GM21447 (cell line): ENCODE measurements around the gene ITGAE.
A peak's percentile ranks its signal among the peaks of the same experiment; 100 is the strongest.
"Not testable (repeated sequence)": the region's sequence is repeated elsewhere in the genome, so short reads cannot be mapped to it uniquely, and the experiment has no call there.

Source experiments
- ATAC-seq: cut with Tn5 transposase; IDR thresholded peaks from one replicate; pipeline ENCODE4 v1.9.1; 2021; ENCODE audit not compliant: unreplicated experiment

The ITGAE gene, protein sequence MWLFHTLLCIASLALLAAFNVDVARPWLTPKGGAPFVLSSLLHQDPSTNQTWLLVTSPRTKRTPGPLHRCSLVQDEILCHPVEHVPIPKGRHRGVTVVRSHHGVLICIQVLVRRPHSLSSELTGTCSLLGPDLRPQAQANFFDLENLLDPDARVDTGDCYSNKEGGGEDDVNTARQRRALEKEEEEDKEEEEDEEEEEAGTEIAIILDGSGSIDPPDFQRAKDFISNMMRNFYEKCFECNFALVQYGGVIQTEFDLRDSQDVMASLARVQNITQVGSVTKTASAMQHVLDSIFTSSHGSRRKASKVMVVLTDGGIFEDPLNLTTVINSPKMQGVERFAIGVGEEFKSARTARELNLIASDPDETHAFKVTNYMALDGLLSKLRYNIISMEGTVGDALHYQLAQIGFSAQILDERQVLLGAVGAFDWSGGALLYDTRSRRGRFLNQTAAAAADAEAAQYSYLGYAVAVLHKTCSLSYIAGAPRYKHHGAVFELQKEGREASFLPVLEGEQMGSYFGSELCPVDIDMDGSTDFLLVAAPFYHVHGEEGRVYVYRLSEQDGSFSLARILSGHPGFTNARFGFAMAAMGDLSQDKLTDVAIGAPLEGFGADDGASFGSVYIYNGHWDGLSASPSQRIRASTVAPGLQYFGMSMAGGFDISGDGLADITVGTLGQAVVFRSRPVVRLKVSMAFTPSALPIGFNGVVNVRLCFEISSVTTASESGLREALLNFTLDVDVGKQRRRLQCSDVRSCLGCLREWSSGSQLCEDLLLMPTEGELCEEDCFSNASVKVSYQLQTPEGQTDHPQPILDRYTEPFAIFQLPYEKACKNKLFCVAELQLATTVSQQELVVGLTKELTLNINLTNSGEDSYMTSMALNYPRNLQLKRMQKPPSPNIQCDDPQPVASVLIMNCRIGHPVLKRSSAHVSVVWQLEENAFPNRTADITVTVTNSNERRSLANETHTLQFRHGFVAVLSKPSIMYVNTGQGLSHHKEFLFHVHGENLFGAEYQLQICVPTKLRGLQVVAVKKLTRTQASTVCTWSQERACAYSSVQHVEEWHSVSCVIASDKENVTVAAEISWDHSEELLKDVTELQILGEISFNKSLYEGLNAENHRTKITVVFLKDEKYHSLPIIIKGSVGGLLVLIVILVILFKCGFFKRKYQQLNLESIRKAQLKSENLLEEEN

GRCh38 chr17:3800362-3801271 lies at the start of gene ITGAE:
Gene ITGAE, minus strand, starts transcription at chr17:3801188. Its CDS starts 44 bp downstream, at chr17:3801144.
- no peak for ATAC-seq

GRCh38 chr17:3848229-3848835 lies 47.3 kb upstream of the ITGAE start:
- no peak for ATAC-seq

DNA sequence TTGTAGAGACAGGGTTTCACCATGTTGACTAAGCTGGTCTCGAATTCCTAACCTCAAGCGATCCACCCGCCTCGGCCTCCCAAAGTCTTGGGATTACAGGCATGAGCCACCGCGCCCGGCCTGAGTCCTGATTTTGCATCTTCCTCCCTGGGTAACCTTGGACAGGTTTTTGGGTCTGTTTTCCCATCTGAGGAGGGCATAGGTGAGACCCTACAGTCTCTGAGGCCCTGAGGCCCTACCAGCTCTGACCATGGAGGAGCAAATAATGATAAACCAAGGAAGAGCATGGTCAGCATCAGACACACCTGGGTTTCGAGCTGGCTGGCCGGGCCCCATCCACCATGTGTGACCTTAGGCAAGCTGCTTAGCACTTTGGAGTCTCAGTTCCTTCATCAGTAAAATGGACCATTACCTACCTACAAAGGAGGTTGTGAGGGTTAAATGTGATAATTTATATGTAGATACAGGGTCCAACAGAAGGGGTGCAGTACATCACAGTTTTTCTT lies 46.2 kb upstream of the ITGAE start:
- no peak for ATAC-seq

GRCh38 chr17:3846437-3847164 lies 45.6 kb upstream of the ITGAE start:
- no peak for ATAC-seq

DNA sequence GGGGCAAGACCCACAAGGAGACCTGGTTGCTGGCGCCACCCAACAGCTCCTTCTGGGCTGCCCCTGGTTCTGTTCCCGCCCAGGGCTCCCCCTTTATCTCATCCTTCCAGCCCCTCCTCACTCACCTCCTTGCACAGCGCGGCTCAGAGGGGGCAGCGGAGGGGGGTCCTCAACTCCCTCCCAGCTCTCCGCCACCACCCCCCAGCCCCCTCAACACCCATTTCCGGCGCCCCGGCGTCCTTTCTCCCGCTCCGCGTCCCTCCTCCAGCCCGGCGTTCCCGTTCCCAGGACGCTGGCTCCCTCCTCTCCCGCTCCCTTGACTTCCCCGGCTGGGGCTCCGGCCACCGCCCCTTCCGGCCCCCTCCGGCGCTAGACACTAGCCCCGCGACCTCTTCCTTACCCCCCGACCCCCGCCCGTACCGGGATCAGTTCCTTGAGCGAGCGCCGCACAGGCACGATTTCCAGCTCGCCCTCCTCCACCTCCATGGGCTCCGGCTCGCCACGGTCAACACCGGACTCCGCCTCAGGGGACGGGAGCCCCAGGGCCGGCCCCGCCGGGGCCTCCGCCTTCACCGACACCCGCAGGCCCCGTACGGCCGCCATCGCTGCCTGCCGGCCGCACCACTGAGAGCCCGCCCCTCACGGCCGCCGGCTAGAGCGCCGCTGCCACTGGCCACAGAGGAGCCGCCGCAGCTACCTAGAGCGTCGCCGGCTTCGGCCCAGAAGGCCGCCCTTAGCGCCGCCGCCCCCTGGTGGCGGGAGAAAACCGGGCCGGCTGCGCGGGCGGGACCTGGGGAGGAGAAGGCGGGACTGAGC lies 44.8 kb upstream of the ITGAE start, which contains the start of gene NCBP3:
Gene NCBP3, minus strand, starts transcription at position 626 of the 816 bp plus-strand sequence. Its CDS starts 23 bp downstream, at position 603.
- peak; percentile 86 for ATAC-seq

DNA sequence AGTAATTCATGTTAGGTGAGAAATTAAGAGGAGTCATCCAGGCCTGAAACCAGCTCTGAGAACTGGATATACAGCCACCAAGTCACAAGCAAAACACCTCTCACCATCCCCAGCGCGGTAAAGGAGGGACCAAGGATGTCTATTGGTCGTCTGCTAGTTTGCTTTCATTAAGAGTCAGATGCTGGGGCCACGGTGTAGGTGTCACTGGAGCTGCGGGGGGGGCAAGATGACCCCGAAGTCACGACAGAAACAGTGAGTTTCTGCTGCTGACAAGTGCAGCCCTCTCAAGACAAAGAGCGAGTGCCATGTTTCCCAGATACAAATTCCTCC lies 44.3 kb upstream of the ITGAE start:
- peak; percentile 14 for ATAC-seq

- ATAC-seq = not testable (repeated sequence)
These were observed 43.6 kb upstream of the ITGAE start for GRCh38 chr17:3844556-3844955.

- ATAC-seq = no peak
These were observed 43.0 kb upstream of the ITGAE start for GRCh38 chr17:3843935-3844516.

DNA sequence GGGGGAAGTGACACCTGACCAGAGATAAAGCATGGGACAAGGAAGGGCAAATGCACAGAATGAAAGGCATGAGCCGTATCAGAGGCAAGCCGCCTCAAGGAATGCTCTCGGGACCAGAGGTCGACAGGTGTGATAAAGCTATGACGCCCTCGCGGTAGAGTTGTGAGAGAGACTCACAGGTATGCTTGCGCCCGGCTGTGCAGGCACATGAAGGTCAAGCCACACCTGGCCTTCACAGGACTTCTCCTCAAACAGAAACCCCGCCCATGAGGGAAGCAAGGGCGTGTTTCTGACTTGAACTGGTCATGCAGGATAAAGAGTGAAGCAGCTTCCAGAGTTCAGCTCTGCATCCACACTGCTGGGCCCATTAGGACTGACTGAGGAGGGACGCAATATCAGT lies 37.2 kb upstream of the ITGAE start:
- ATAC-seq = no peak

GRCh38 chr17:3836551-3836950 lies 35.6 kb upstream of the ITGAE start:
- ATAC-seq = no peak

- ATAC-seq = no peak
These were observed 34.6 kb upstream of the ITGAE start for GRCh38 chr17:3835410-3836229.

DNA sequence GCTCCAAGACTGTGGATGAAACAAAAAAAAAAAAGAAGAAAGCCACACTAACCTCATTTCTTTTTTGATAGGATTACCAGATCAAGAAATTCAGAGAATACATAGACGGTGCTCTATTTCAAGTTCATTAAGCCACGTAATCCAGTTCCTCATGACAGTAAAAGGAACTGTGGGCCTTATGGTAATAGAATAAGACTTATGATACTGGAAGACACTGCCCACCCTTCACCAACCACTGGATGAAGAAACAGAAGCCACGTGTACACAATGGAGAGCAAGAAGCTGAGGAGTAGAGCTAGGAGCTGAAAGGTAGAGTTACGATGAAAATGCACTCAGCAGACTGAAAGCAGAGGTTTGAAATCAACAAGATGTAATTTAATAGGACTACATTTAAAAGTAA lies 33.8 kb upstream of the ITGAE start:
- ATAC-seq = no peak

DNA sequence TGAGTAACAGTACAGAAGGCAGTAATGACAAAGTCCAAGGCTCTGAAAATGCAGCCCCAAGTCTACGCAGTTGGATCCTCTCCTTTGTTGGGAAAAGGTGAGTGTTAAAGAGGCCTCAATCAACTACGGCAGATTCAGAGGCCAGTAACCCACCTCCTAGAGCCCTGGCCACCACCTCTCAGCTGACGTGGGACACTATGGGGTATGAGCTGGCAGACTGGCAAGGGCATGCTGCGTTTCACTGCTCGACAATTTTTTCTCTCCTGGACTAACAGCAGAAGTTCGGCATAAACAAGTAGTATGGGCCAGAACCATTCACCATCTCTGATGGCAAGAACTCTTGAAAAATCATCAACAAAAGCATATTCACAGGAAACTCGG lies 27.9 kb upstream of the ITGAE start:
- no peak for ATAC-seq

- no peak for ATAC-seq
These were observed 27.3 kb upstream of the ITGAE start for GRCh38 chr17:3828151-3828851.

- no peak for ATAC-seq
These were observed 26.3 kb upstream of the ITGAE start for GRCh38 chr17:3827124-3827773.

DNA sequence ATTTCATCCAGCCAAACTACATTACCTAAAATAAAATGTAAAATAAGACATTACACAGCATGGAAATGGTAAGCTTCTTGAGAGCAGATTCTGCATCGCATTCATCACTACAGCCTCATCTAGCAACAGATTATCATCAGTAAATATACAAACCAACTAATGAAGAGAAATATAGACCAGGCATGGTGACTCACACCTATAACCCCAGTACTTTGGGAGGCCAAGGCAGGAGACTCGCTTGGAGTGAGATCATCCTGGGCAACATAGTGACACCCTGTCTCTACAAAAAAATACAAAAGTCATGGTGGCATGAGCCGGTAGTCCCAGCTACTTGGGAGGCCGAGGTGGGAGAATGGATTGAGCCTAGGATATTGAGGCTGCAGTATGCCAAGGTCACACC lies 25.2 kb upstream of the ITGAE start:
- ATAC-seq = no peak
